Keratinocyte (primary cell): ENCODE data around the gene EYS. TPM values are rescaled to one million over a fixed set of nuclear protein-coding genes. Genes with fewer than 3 reads are reported as not detected.
A peak's percentile ranks its signal among the peaks of the same experiment; 100 is the strongest.

Source experiments
- DNase-seq: peaks from one replicate; pipeline ENCODE4 v3.0.0-alpha.2; 2011; ENCODE audit warnings: low read depth, missing footprints, low spot score
- FAIRE-seq: peaks from 2 replicates; lab custom pipeline; 2011; peaks lifted over from hg19 to GRCh38; lab: Jason Lieb, UNC
- H2AFZ ChIP-seq: 2 replicates; pipeline ENCODE4 v1.6.0; 2012; ENCODE audit warnings: low read length, control low read depth, inconsistent platforms; ENCODE audit not compliant: control insufficient read depth
- H3K27ac ChIP-seq: 2 replicates; pipeline ENCODE4 v1.5.1; 2011; ENCODE audit warnings: low read length; ENCODE audit not compliant: control insufficient read depth, insufficient read depth
- H3K27me3 ChIP-seq: 3 replicates; pipeline ENCODE4 v1.6.0; 2011; ENCODE audit warnings: low read length; ENCODE audit not compliant: control insufficient read depth, insufficient read depth; ENCODE audit errors: extremely low read depth
- H3K36me3 ChIP-seq, 2 experiments: 2 replicates in 1 of 2; 3 replicates in 1 of 2; pipeline ENCODE4 v1.5.1; 2011; ENCODE audit warnings: low read length in 2 of 2, mild to moderate bottlenecking in 1 of 2; ENCODE audit not compliant: control insufficient read depth in 2 of 2, insufficient read depth in 2 of 2; ENCODE audit errors: extremely low read depth in 1 of 2
- H3K4me1 ChIP-seq: 3 replicates; pipeline ENCODE4 v1.5.1; 2011; ENCODE audit warnings: low read length; ENCODE audit not compliant: control insufficient read depth, insufficient read depth; ENCODE audit errors: extremely low read depth
- H3K4me2 ChIP-seq: 3 replicates; pipeline ENCODE4 v1.6.0; 2011; ENCODE audit warnings: low read depth, low read length; ENCODE audit not compliant: control insufficient read depth, insufficient read depth; ENCODE audit errors: extremely low read depth
- H3K4me3 ChIP-seq, 3 experiments: fragments of 200-600 bp in 1 of 3; sonication (generic) in 1 of 3; 2 replicates in 2 of 3; 3 replicates in 1 of 3; pipeline ENCODE4 v1.5.1; 2011 to 2016; ENCODE audit warnings: low read length in 3 of 3, mild to moderate bottlenecking in 3 of 3, control low read depth in 2 of 3, inconsistent platforms in 1 of 3, low read depth in 1 of 3, mixed read lengths in 1 of 3, mixed run types in 1 of 3, moderate library complexity in 1 of 3; ENCODE audit not compliant: control insufficient read depth in 2 of 3, insufficient read depth in 2 of 3; ENCODE audit errors: extremely low read depth in 1 of 3
- H3K79me2 ChIP-seq: 2 replicates; pipeline ENCODE4 v1.6.0; 2012; ENCODE audit warnings: low read length; ENCODE audit not compliant: control insufficient read depth, insufficient read depth
- H3K9ac ChIP-seq: 3 replicates; pipeline ENCODE4 v1.6.0; 2011; ENCODE audit warnings: low read length; ENCODE audit not compliant: control insufficient read depth, insufficient read depth; ENCODE audit errors: extremely low read depth
- H3K9me1 ChIP-seq: 3 replicates; pipeline ENCODE4 v1.6.0; 2011; ENCODE audit warnings: low read length; ENCODE audit not compliant: control insufficient read depth, insufficient read depth; ENCODE audit errors: extremely low read depth
- H3K9me3 ChIP-seq: 2 replicates; pipeline ENCODE4 v1.5.1; 2012; ENCODE audit warnings: low read depth, low read length; ENCODE audit not compliant: control insufficient read depth
- H4K20me1 ChIP-seq: 3 replicates; pipeline ENCODE4 v1.6.0; 2011; ENCODE audit warnings: low read length; ENCODE audit not compliant: control insufficient read depth, insufficient read depth; ENCODE audit errors: extremely low read depth
- CTCF ChIP-seq, 3 experiments: IDR thresholded peaks in 1 of 3; conservative IDR thresholded peaks in 1 of 3; optimal IDR thresholded peaks in 1 of 3; 2 replicates in 2 of 3; 3 replicates in 1 of 3; pipeline versions ENCODE3 to v1.5.1; 2011; ENCODE audit warnings: low read length in 3 of 3, mild to moderate bottlenecking in 3 of 3, moderate library complexity in 2 of 3, control low read depth in 1 of 3, inconsistent platforms in 1 of 3; ENCODE audit not compliant: insufficient read depth in 2 of 3; ENCODE audit errors: extremely low read depth in 1 of 3
- EZH2 ChIP-seq: IDR thresholded peaks from one replicate; pipeline ENCODE4 v1.6.1; 2012; ENCODE audit warnings: inconsistent platforms, mild to moderate bottlenecking, low read length, moderate library complexity
- dilution Hi-C: fragments of 300-500 bp; cut with MboI; formaldehyde crosslinking; loops from one replicate; pipeline ENCODE4 v1.7.0; 2020; ENCODE audit warnings: low sequenced_read_pairs; ENCODE audit not compliant: extremely low pct_ligation_motif_present
- polyA plus RNA-seq, 5 experiments: library from polyadenylated mRNA; depleted of rRNA in 3 of 5; stranded (reverse) in 3 of 5; stranded (forward) in 1 of 5; unstranded in 1 of 5; fragments of >200 nt; gene quantifications; 1 replicate in 1 of 5; 2 replicates in 3 of 5; 3 replicates in 1 of 5; pipeline versions ENCODE4 v1.2.1 to v1.2.3, GENCODE V29; 2011 to 2012; ENCODE audit warnings: missing spikeins in 2 of 5, low read depth in 1 of 5, low replicate concordance in 1 of 5

Gene EYS
- polyA plus RNA-seq, 1 donor (not counting 4 experiments of a cell fraction or from before 2014, with no cell fraction given) = 0.34 TPM

GRCh38 chr6:63821442-63821841 is 1885.6 kb downstream of the EYS start:
- Histone ChIP-seq H3K4me1 (peaks cover 4% of the 10 kb centered on the region), H3K79me2 (no peaks in the 10 kb centered on the region), H3K27me3 (no peaks in the 10 kb centered on the region), H3K4me3 (no peak overlapping the region), H3K9me3 (no peaks in the 10 kb centered on the region), H3K9me1 (no peaks in the 10 kb centered on the region), H4K20me1 (no peaks in the 10 kb centered on the region), H3K27ac (no peak overlapping the region), H3K4me2 (no peak overlapping the region), H3K36me3 (no peaks in the 10 kb centered on the region), H2AFZ (no peak overlapping the region), H3K9ac (no peak overlapping the region)
- FAIRE-seq = peak; percentile 80
- dilution Hi-C loops = no loop called here
- no peak for DNase-seq
- TF ChIP-seq EZH2 (no peak), CTCF (optimal IDR thresholded peaks at IDR 0.05 in 1 of 3, IDR thresholded peaks at IDR 0.05 in 1 of 3, conservative IDR thresholded peaks at IDR 0.05 in 1 of 3; ENCODE audit: extremely low read depth in 1 of 3, insufficient read depth in 2 of 3, low read length in 3 of 3) (no peak)

- DNase-seq = no peak
- dilution Hi-C loops = no loop called here
- no peaks in the 10 kb centered on the region for H4K20me1 ChIP-seq
- H3K4me2 ChIP-seq = no peak overlapping the region
- no peak overlapping the region for H3K9ac ChIP-seq
- no peaks in the 10 kb centered on the region for H3K79me2 ChIP-seq
- H3K4me3 ChIP-seq = no peak overlapping the region
- TF ChIP-seq CTCF (optimal IDR thresholded peaks at IDR 0.05 in 1 of 3, IDR thresholded peaks at IDR 0.05 in 1 of 3, conservative IDR thresholded peaks at IDR 0.05 in 1 of 3; ENCODE audit: extremely low read depth in 1 of 3, insufficient read depth in 2 of 3, low read length in 3 of 3) (no peak), EZH2 (no peak)
- FAIRE-seq = no peak
- peaks cover 4% of the 10 kb centered on the region for H3K4me1 ChIP-seq
- no peak overlapping the region for H2AFZ ChIP-seq
- no peaks in the 10 kb centered on the region for H3K36me3 ChIP-seq
- no peaks in the 10 kb centered on the region for H3K9me3 ChIP-seq
- H3K9me1 ChIP-seq = no peaks in the 10 kb centered on the region
- no peaks in the 10 kb centered on the region for H3K27me3 ChIP-seq
- H3K27ac ChIP-seq = no peak overlapping the region
Measured at GRCh38 chr6:63819831-63820230, 1887.2 kb downstream of the EYS start.
